GM23338 (cell line): ENCODE data around the gene AMTN. TPM values are rescaled to one million over a fixed set of nuclear protein-coding genes. Genes with fewer than 3 reads are reported as not detected.

Source experiments
- ATAC-seq: fragments of 200-7000 bp; cut with Tn5 transposase; 3 replicates; pipeline ENCODE4 v1.9.1; 2020
- DNase-seq: peaks from one replicate; pipeline ENCODE4 v3.0.0-alpha.2; 2015; ENCODE audit warnings: low spot score
- H2AFZ ChIP-seq: fragments of 200-600 bp; sonication (generic); 2 replicates; pipeline ENCODE4 v1.8.0; 2016; ENCODE audit warnings: antibody characterized with exemption, mild to moderate bottlenecking, moderate library complexity
- H3F3A ChIP-seq: fragments of 200-600 bp; sonication (generic); replicated peaks from 2 replicates; pipeline ENCODE4 v1.8.0; 2017; ENCODE audit warnings: antibody characterized with exemption, mixed run types, low read depth
- H3K27ac ChIP-seq: fragments of 200-600 bp; sonication (generic); 2 replicates; pipeline ENCODE4 v1.6.1; 2016; ENCODE audit warnings: low read depth
- H3K27me3 ChIP-seq: fragments of 200-600 bp; sonication (generic); 2 replicates; pipeline ENCODE4 v1.8.0; 2016; ENCODE audit warnings: mild to moderate bottlenecking, mixed run types, moderate library complexity; ENCODE audit not compliant: insufficient read depth
- H3K36me3 ChIP-seq: fragments of 200-600 bp; sonication (generic); 2 replicates; pipeline ENCODE4 v1.8.0; 2016; ENCODE audit warnings: mild to moderate bottlenecking; ENCODE audit not compliant: insufficient read depth
- H3K4me1 ChIP-seq: fragments of 200-600 bp; sonication (generic); 2 replicates; pipeline ENCODE4 v1.8.0; 2016; ENCODE audit warnings: mild to moderate bottlenecking, moderate library complexity; ENCODE audit not compliant: insufficient read depth
- H3K4me2 ChIP-seq: fragments of 200-600 bp; sonication (generic); 2 replicates; pipeline ENCODE4 v1.7.1; 2017; ENCODE audit warnings: mixed run types
- H3K4me3 ChIP-seq: fragments of 200-600 bp; sonication (generic); 2 replicates; pipeline ENCODE4 v1.6.1; 2016; ENCODE audit warnings: mixed run types
- H3K79me2 ChIP-seq: fragments of 200-600 bp; sonication (generic); replicated peaks from 2 replicates; pipeline ENCODE4 v1.8.0; 2017; ENCODE audit warnings: mild to moderate bottlenecking; ENCODE audit not compliant: insufficient read depth
- H3K9me2 ChIP-seq: fragments of 200-600 bp; sonication (generic); 2 replicates; pipeline ENCODE4 v1.8.0; 2017; ENCODE audit not compliant: insufficient read depth
- H4K20me1 ChIP-seq: fragments of 200-600 bp; sonication (generic); replicated peaks from 2 replicates; pipeline ENCODE4 v1.8.0; 2017; ENCODE audit warnings: mild to moderate bottlenecking; ENCODE audit not compliant: insufficient read depth
- H3K27ac Mint-ChIP-seq: 2 replicates; pipeline ENCODE4 v1.8.0; 2020; ENCODE audit warnings: inconsistent platforms, mild to moderate bottlenecking, moderate library complexity, mixed read lengths
- H3K27me3 Mint-ChIP-seq: 3 replicates; pipeline ENCODE4 v1.8.0; 2022; ENCODE audit warnings: low read depth, mild to moderate bottlenecking, moderate library complexity, mixed read lengths, inconsistent platforms; ENCODE audit not compliant: insufficient read depth, poor library complexity
- H3K36me3 Mint-ChIP-seq: 3 replicates; pipeline ENCODE4 v1.8.0; 2021; ENCODE audit warnings: low read depth, mild to moderate bottlenecking, inconsistent platforms, moderate library complexity, mixed read lengths
- H3K4me1 Mint-ChIP-seq: 3 replicates; pipeline ENCODE4 v1.8.0; 2020; ENCODE audit warnings: mild to moderate bottlenecking, inconsistent platforms, mixed read lengths
- H3K4me3 Mint-ChIP-seq: 3 replicates; pipeline ENCODE4 v1.8.0; 2021; ENCODE audit warnings: moderate library complexity, mild to moderate bottlenecking, inconsistent platforms, mixed read lengths
- H3K9me3 Mint-ChIP-seq: 3 replicates; pipeline ENCODE4 v1.8.0; 2020; ENCODE audit warnings: moderate library complexity, mild to moderate bottlenecking, inconsistent platforms, mixed read lengths
- EZH2 ChIP-seq: fragments of 200-600 bp; sonication (generic); IDR thresholded peaks from one replicate; pipeline ENCODE4 v1.8.0; 2017; ENCODE audit warnings: antibody characterized with exemption, mild to moderate bottlenecking, low read depth; ENCODE audit not compliant: unreplicated experiment
- EZH2phosphoT487 ChIP-seq: fragments of 200-600 bp; sonication (generic); IDR thresholded peaks from one replicate; pipeline ENCODE4 v1.8.1; 2018; ENCODE audit warnings: antibody characterized with exemption; ENCODE audit not compliant: unreplicated experiment
- JUNB ChIP-seq: IDR thresholded peaks from one replicate; pipeline ENCODE4 v1.6.1; 2016; ENCODE audit warnings: antibody characterized with exemption; ENCODE audit not compliant: unreplicated experiment
- NANOG ChIP-seq: IDR thresholded peaks from 2 replicates; pipeline ENCODE4 v1.6.1; 2016; ENCODE audit warnings: antibody characterized with exemption, borderline replicate concordance
- POLR2AphosphoS5 ChIP-seq: IDR thresholded peaks from 2 replicates; pipeline ENCODE4 v1.6.1; 2016; ENCODE audit warnings: antibody characterized with exemption, low read depth
- ZNF114 ChIP-seq: fragments of 250-450 bp; sonication (Bioruptor Pico); IDR thresholded peaks from 2 replicates; pipeline ENCODE4 v1.5.0; 2020; ENCODE audit warnings: mild to moderate bottlenecking, moderate library complexity
- ZNF331 ChIP-seq: fragments of 250-450 bp; sonication (Bioruptor Pico); IDR thresholded peaks from 2 replicates; pipeline ENCODE4 v1.5.0; 2020; ENCODE audit warnings: low read depth, mild to moderate bottlenecking, moderate library complexity
- polyA plus RNA-seq: library from polyadenylated mRNA; unstranded; fragments of >200 nt; fragmentation: Nextera tagmentation; extraction: Ambion mirVana; gene quantifications from 2 replicates; pipeline ENCODE4 v1.2.1, GENCODE V29; 2016
- total RNA-seq: library from RNA; depleted of rRNA; stranded (reverse); fragments of >200 nt; shearing (Covaris generic); gene quantifications from 2 replicates; pipeline ENCODE4 v1.2.3, GENCODE V29; 2014
- TF ChIP-seq, protein P1 (sequence below): IDR thresholded peaks from one replicate; pipeline ENCODE4 v1.6.1; 2018; ENCODE audit warnings: antibody characterized with exemption; ENCODE audit not compliant: unreplicated experiment
- TF ChIP-seq, protein P2 (sequence below), 2 experiments: fragments of 200-600 bp in 1 of 2; sonication (generic) in 1 of 2; conservative IDR thresholded peaks; 2 replicates each; pipeline versions ENCODE4 v1.5.1 to v1.6.1; 2016 to 2017; ENCODE audit warnings: antibody characterized with exemption in 2 of 2, low read depth in 2 of 2, mild to moderate bottlenecking in 2 of 2, moderate library complexity in 1 of 2
- TF ChIP-seq, protein P3 (sequence below): IDR thresholded peaks from 2 replicates; pipeline ENCODE4 v1.6.1; 2016; ENCODE audit warnings: antibody characterized with exemption

AMTN gene
- total and polyA plus RNA-seq, 2 experiments from 2014 or later, result not detected

DNA sequence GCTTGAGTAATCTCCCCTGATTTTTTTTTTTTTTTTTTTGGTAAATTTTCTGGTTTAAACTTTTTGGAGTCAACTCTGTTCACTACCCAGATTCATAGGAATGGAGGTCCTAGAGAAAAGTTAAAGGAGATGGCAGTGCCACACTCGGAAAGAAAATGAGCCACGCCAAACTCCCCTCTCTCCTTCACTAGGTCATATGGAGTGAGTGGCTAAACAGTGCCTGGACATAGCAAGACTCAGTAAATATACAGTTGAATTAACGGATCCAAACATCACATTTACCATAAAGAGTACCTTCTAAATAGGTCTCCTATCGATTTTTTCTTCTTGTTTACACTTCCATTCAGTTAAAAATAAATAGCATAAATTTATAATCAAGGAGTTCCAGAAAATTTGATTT, 13.6 kb upstream of the AMTN start (continued):
- TF ChIP-seq POLR2AphosphoS5 (no peak), ZNF331 (CRISPR knock-in tag) (no peak)
- TF ChIP-seq, protein P1, sequence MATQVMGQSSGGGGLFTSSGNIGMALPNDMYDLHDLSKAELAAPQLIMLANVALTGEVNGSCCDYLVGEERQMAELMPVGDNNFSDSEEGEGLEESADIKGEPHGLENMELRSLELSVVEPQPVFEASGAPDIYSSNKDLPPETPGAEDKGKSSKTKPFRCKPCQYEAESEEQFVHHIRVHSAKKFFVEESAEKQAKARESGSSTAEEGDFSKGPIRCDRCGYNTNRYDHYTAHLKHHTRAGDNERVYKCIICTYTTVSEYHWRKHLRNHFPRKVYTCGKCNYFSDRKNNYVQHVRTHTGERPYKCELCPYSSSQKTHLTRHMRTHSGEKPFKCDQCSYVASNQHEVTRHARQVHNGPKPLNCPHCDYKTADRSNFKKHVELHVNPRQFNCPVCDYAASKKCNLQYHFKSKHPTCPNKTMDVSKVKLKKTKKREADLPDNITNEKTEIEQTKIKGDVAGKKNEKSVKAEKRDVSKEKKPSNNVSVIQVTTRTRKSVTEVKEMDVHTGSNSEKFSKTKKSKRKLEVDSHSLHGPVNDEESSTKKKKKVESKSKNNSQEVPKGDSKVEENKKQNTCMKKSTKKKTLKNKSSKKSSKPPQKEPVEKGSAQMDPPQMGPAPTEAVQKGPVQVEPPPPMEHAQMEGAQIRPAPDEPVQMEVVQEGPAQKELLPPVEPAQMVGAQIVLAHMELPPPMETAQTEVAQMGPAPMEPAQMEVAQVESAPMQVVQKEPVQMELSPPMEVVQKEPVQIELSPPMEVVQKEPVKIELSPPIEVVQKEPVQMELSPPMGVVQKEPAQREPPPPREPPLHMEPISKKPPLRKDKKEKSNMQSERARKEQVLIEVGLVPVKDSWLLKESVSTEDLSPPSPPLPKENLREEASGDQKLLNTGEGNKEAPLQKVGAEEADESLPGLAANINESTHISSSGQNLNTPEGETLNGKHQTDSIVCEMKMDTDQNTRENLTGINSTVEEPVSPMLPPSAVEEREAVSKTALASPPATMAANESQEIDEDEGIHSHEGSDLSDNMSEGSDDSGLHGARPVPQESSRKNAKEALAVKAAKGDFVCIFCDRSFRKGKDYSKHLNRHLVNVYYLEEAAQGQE, result no peak

DNA sequence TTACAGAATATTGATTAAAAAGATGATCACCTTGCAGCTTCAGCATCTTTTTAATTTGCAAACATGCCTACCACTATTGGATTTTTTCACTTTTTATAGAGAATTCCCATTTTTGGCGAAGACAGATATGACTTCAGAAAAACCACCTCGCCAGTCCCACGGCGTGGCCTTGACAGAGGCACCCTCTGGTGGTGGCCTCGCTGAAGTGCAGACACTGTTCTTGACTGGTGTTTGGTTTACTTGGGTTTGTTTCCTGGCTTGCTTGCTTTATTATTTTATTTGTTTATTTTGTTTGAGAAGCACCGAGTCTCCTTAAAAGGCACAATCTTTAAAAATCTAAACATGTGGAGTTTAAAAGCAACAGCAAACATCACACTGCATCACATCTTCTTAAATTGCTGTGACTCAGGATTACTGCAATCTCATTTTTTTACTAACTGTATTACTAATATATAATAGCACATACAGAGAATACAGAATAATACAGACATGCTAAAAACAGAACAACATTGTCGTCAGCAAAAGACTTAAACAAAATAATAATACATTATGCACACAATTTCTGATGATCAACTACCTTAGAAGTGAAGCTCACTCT, 13.1 kb upstream of the AMTN start:
- no peaks in the 10 kb centered on the region for H3K4me1 ChIP-seq
- H3K4me3 ChIP-seq, result no peak overlapping the region
- no peak overlapping the region for H3K4me2 ChIP-seq
- H3K27ac Mint-ChIP-seq, result no peak overlapping the region
- H2AFZ ChIP-seq, result no peak overlapping the region
- H3F3A ChIP-seq, result no peaks in the 10 kb centered on the region
- no peaks in the 10 kb centered on the region for H3K9me3 Mint-ChIP-seq
- no peaks in the 10 kb centered on the region for H3K4me1 Mint-ChIP-seq
- H3K36me3 Mint-ChIP-seq, result no peaks in the 10 kb centered on the region
- H4K20me1 ChIP-seq, result no peaks in the 10 kb centered on the region
- TF ChIP-seq, protein P2, sequence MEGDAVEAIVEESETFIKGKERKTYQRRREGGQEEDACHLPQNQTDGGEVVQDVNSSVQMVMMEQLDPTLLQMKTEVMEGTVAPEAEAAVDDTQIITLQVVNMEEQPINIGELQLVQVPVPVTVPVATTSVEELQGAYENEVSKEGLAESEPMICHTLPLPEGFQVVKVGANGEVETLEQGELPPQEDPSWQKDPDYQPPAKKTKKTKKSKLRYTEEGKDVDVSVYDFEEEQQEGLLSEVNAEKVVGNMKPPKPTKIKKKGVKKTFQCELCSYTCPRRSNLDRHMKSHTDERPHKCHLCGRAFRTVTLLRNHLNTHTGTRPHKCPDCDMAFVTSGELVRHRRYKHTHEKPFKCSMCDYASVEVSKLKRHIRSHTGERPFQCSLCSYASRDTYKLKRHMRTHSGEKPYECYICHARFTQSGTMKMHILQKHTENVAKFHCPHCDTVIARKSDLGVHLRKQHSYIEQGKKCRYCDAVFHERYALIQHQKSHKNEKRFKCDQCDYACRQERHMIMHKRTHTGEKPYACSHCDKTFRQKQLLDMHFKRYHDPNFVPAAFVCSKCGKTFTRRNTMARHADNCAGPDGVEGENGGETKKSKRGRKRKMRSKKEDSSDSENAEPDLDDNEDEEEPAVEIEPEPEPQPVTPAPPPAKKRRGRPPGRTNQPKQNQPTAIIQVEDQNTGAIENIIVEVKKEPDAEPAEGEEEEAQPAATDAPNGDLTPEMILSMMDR (conservative IDR thresholded peaks at IDR 0.05; ENCODE audit: low read depth in 2 of 2), result peak; percentile 97 to 99
- no peak for TF ChIP-seq EZH2
- no peaks in the 10 kb centered on the region for H3K36me3 ChIP-seq
- DNase-seq, result peak; percentile 75
- H3K27ac ChIP-seq, result no peak overlapping the region
- no peak overlapping the region for H3K4me3 Mint-ChIP-seq
- no peaks in the 10 kb centered on the region for H3K27me3 Mint-ChIP-seq
- H3K79me2 ChIP-seq, result no peaks in the 10 kb centered on the region
- no peaks in the 10 kb centered on the region for H3K27me3 ChIP-seq
- H3K9me2 ChIP-seq, result 0 out of 2 replicates have a peak, but pooled peaks cover 6% of the 10 kb centered on the region
- peak; percentile 81 for ATAC-seq

DNA sequence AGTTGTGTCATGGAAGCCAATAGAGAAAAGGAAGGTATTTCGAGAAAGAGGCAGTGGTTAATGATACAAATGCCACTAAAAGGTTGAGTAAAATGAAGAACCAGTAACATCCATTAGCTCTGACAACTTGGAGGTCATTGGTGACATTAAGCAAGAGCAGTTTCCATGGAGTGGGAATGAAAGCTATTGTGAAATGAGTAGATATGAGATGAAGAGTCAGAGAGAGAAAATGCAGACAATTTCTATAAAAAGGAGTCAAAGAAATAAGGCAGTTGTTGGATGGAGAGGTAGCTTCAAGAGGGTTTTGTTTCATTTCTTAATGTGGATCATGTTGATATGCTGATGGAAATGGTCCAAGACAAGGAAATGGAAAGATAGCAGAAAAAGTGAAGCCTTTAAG, 9.6 kb upstream of the AMTN start:
- no peak for ATAC-seq
- H3K27me3 ChIP-seq, result no peaks in the 10 kb centered on the region
- H3K27me3 Mint-ChIP-seq, result no peaks in the 10 kb centered on the region
- no peaks in the 10 kb centered on the region for H4K20me1 ChIP-seq
- H3K9me2 ChIP-seq, result 0 out of 2 replicates have a peak, but pooled peaks cover 6% of the 10 kb centered on the region
- H3K79me2 ChIP-seq, result no peaks in the 10 kb centered on the region
- H3K36me3 ChIP-seq, result no peaks in the 10 kb centered on the region
- no peak overlapping the region for H3K27ac Mint-ChIP-seq
- H3K36me3 Mint-ChIP-seq, result no peaks in the 10 kb centered on the region
- H3K4me3 ChIP-seq, result no peak overlapping the region
- no peak overlapping the region for H3K4me3 Mint-ChIP-seq
- no peak for DNase-seq
- H3K4me2 ChIP-seq, result no peak overlapping the region
- H3K9me3 Mint-ChIP-seq, result no peaks in the 10 kb centered on the region
- no peak overlapping the region for H2AFZ ChIP-seq
- H3F3A ChIP-seq, result no peaks in the 10 kb centered on the region
- no peaks in the 10 kb centered on the region for H3K4me1 ChIP-seq
- H3K4me1 Mint-ChIP-seq, result no peaks in the 10 kb centered on the region
- no peak overlapping the region for H3K27ac ChIP-seq
- TF ChIP-seq EZH2phosphoT487 (no peak), POLR2AphosphoS5 (no peak), ZNF331 (CRISPR knock-in tag) (no peak), JUNB (no peak), ZNF114 (CRISPR knock-in tag) (no peak), EZH2 (no peak), NANOG (no peak)
- TF ChIP-seq, protein P3, sequence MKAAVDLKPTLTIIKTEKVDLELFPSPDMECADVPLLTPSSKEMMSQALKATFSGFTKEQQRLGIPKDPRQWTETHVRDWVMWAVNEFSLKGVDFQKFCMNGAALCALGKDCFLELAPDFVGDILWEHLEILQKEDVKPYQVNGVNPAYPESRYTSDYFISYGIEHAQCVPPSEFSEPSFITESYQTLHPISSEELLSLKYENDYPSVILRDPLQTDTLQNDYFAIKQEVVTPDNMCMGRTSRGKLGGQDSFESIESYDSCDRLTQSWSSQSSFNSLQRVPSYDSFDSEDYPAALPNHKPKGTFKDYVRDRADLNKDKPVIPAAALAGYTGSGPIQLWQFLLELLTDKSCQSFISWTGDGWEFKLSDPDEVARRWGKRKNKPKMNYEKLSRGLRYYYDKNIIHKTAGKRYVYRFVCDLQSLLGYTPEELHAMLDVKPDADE, result no peak
- TF ChIP-seq, protein P2 (conservative IDR thresholded peaks at IDR 0.05; ENCODE audit: low read depth in 2 of 2), result no peak
